Gastroesophageal sphincter (tissue), 3 donors: ENCODE data around the gene KLK14.

Source experiments
- EP300 ChIP-seq: sonication (generic); formaldehyde crosslinking; IDR thresholded peaks from one replicate; pipeline ENCODE4 v1.6.1; 2017; ENCODE audit warnings: antibody characterized with exemption, mild to moderate bottlenecking
- POLR2A ChIP-seq, 2 donors: fragments of 450-650 bp; IDR thresholded peaks; one replicate each; pipeline ENCODE4 v1.6.1; 2017; ENCODE audit warnings: antibody characterized with exemption in 2 of 2, mild to moderate bottlenecking in 2 of 2, moderate library complexity in 1 of 2
- POLR2AphosphoS5 ChIP-seq: sonication (generic); formaldehyde crosslinking; IDR thresholded peaks from one replicate; pipeline ENCODE4 v1.6.1; 2017; ENCODE audit warnings: antibody characterized with exemption
- TF ChIP-seq, protein P1 (sequence below), 4 experiments: fragments of 200-600 bp in 2 of 4; fragments of 450-650 bp in 2 of 4; sonication (generic) in 1 of 4; IDR thresholded peaks; one replicate each; pipeline ENCODE4 v1.5.1; 2017 to 2019; ENCODE audit warnings: antibody characterized with exemption in 4 of 4, mild to moderate bottlenecking in 2 of 4, moderate library complexity in 2 of 4

DNA sequence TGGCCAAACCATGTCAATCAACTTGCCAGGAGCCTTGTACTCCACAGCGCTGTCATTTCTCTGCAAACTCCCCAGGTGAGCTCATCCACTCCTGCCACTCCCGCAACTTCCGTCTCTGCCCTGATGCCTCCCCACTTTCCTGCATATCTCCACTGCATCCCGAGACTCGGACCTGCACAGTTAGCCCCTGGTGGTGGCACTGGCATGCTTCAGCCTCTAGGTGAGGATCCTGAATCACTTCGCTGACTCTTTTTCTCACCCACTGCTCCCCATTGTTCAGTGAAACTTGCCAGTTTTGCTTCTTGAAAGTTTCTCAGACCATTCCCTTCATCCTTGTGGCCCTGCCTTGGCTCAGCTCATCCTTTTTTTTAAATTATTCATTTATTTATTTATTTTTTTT, 28.9 kb upstream of the KLK14 start:
- TF ChIP-seq, protein P1, sequence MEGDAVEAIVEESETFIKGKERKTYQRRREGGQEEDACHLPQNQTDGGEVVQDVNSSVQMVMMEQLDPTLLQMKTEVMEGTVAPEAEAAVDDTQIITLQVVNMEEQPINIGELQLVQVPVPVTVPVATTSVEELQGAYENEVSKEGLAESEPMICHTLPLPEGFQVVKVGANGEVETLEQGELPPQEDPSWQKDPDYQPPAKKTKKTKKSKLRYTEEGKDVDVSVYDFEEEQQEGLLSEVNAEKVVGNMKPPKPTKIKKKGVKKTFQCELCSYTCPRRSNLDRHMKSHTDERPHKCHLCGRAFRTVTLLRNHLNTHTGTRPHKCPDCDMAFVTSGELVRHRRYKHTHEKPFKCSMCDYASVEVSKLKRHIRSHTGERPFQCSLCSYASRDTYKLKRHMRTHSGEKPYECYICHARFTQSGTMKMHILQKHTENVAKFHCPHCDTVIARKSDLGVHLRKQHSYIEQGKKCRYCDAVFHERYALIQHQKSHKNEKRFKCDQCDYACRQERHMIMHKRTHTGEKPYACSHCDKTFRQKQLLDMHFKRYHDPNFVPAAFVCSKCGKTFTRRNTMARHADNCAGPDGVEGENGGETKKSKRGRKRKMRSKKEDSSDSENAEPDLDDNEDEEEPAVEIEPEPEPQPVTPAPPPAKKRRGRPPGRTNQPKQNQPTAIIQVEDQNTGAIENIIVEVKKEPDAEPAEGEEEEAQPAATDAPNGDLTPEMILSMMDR (IDR thresholded peaks at IDR 0.05), result no peak
- TF ChIP-seq EP300 (no peak), POLR2A (IDR thresholded peaks at IDR 0.05) (no peak), POLR2AphosphoS5 (no peak)
